Fibroblast of lung (primary cell): ENCODE data around the gene COPG1. TPM values are rescaled to one million over a fixed set of nuclear protein-coding genes. Genes with fewer than 3 reads are reported as not detected.
"Not testable (repeated sequence)": the region's sequence is repeated elsewhere in the genome, so short reads cannot be mapped to it uniquely, and the experiment has no call there.

Experiments used
- DNase-seq, 2 donors: peaks; one replicate each; pipeline versions ENCODE4 v3.0.0 to v3.0.0-alpha.2; 2010; ENCODE audit warnings: low read depth in 2 of 2
- H2AFZ ChIP-seq: 2 replicates; pipeline ENCODE4 v1.5.1; 2012; ENCODE audit warnings: low read length, control low read depth, inconsistent platforms
- H3K27ac ChIP-seq: 2 replicates; pipeline ENCODE4 v1.5.1; 2011; ENCODE audit warnings: low read length, control low read depth; ENCODE audit not compliant: insufficient read depth
- H3K27me3 ChIP-seq: 2 replicates; pipeline ENCODE4 v1.5.1; 2011; ENCODE audit warnings: mild to moderate bottlenecking, low read length; ENCODE audit not compliant: control insufficient read depth, insufficient read depth
- H3K36me3 ChIP-seq: 2 replicates; pipeline ENCODE4 v1.5.1; 2011; ENCODE audit warnings: low read length; ENCODE audit not compliant: control insufficient read depth, insufficient read depth
- H3K4me1 ChIP-seq: 2 replicates; pipeline ENCODE4 v1.5.1; 2011; ENCODE audit warnings: low read length; ENCODE audit not compliant: control insufficient read depth, insufficient read depth; ENCODE audit errors: extremely low read depth
- H3K4me2 ChIP-seq: 2 replicates; pipeline ENCODE4 v1.5.1; 2011; ENCODE audit warnings: low read length, control low read depth; ENCODE audit not compliant: insufficient read depth; ENCODE audit errors: extremely low read depth
- H3K4me3 ChIP-seq, 4 experiments: fragments of 200-600 bp in 1 of 4; sonication (generic) in 1 of 4; replicated peaks in 1 of 4; 2 replicates each; pipeline ENCODE4 v1.5.1; 2011 to 2016; ENCODE audit warnings: low read length in 4 of 4, low read depth in 3 of 4, mild to moderate bottlenecking in 3 of 4, control low read depth in 2 of 4, inconsistent platforms in 1 of 4, mixed read lengths in 1 of 4; ENCODE audit not compliant: insufficient read depth in 1 of 4; ENCODE audit errors: control extremely low read depth in 1 of 4
- H3K79me2 ChIP-seq: 2 replicates; pipeline ENCODE4 v1.5.1; 2012; ENCODE audit warnings: mild to moderate bottlenecking, low read length, inconsistent platforms; ENCODE audit not compliant: control insufficient read depth, insufficient read depth
- H3K9ac ChIP-seq: 2 replicates; pipeline ENCODE4 v1.5.1; 2011; ENCODE audit warnings: mild to moderate bottlenecking, low read length, control low read depth; ENCODE audit not compliant: insufficient read depth
- H3K9me3 ChIP-seq: 2 replicates; pipeline ENCODE4 v1.5.1; 2012; ENCODE audit warnings: low read depth, low read length; ENCODE audit not compliant: control insufficient read depth, insufficient read depth
- H4K20me1 ChIP-seq: 2 replicates; pipeline ENCODE4 v1.5.1; 2011; ENCODE audit warnings: low read length; ENCODE audit not compliant: control insufficient read depth, insufficient read depth; ENCODE audit errors: extremely low read depth
- CTCF ChIP-seq, 2 donors: IDR thresholded peaks in 1 of 2; conservative IDR thresholded peaks in 1 of 2; 1 replicate in 1 of 2; 2 replicates in 1 of 2; pipeline ENCODE4 v1.5.1; 2011 to 2012; ENCODE audit warnings: low read length in 2 of 2, control low read depth in 1 of 2, inconsistent platforms in 1 of 2, low read depth in 1 of 2, mild to moderate bottlenecking in 1 of 2
- EZH2 ChIP-seq: IDR thresholded peaks from 2 replicates; pipeline ENCODE4 v1.5.1; 2012; ENCODE audit warnings: low read length, control low read depth, mild to moderate bottlenecking; ENCODE audit errors: missing control alignments
- polyA plus RNA-seq, 2 donors: library from polyadenylated mRNA; depleted of rRNA in 1 of 2; stranded (reverse) in 1 of 2; unstranded in 1 of 2; fragments of >200 nt; gene quantifications; 2 replicates each; pipeline ENCODE4 v1.2.1, GENCODE V29; 2011 to 2012; ENCODE audit warnings: missing spikeins in 1 of 2
- total RNA-seq: library from RNA; depleted of rRNA; stranded (reverse); fragments of >200 nt; gene quantifications from 2 replicates; pipeline ENCODE4 v1.2.1, GENCODE V29; 2014

COPG1 gene
- total and polyA plus RNA-seq, 2 donors (not counting 1 experiment from before 2014, with no cell fraction given): 257 to 306 TPM

DNA sequence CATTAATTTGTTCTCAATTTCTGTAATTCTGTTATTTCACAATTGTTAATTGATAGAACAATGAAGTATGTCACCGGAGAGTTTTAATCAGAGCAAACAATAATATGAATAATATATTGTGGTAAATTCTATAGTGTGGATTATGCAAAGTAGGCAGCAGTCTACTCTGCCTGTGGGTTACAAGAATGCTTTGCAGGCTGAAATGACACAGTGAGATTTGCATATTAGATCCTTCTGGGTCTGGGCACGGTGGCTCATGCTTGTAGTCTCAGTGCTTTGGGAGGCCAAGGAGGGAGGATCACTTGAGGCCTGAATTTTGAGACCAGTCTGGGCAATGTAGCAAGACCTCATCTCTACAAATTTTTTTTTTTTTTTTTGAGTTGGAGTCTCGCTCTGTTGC is 12.5 kb downstream of the COPG1 start:
- Histone ChIP-seq H3K9me3 (no peaks in the 10 kb centered on the region), H3K27ac (no peak overlapping the region), H4K20me1 (peaks cover 2% of the 10 kb centered on the region), H3K79me2 (peaks cover 6% of the 10 kb centered on the region), H3K9ac (no peak overlapping the region), H3K4me3 (no peak overlapping the region), H2AFZ (no peak overlapping the region), H3K27me3 (no peaks in the 10 kb centered on the region), H3K36me3 (peaks cover 57% of the 10 kb centered on the region), H3K4me1 (peaks cover 3% of the 10 kb centered on the region), H3K4me2 (no peak overlapping the region)
- DNase-seq: no peak
- TF ChIP-seq CTCF (conservative IDR thresholded peaks at IDR 0.05 in 1 of 2, IDR thresholded peaks at IDR 0.05 in 1 of 2; ENCODE audit: low read depth in 1 of 2, low read length in 2 of 2) (no peak), EZH2 (no peak)

DNA sequence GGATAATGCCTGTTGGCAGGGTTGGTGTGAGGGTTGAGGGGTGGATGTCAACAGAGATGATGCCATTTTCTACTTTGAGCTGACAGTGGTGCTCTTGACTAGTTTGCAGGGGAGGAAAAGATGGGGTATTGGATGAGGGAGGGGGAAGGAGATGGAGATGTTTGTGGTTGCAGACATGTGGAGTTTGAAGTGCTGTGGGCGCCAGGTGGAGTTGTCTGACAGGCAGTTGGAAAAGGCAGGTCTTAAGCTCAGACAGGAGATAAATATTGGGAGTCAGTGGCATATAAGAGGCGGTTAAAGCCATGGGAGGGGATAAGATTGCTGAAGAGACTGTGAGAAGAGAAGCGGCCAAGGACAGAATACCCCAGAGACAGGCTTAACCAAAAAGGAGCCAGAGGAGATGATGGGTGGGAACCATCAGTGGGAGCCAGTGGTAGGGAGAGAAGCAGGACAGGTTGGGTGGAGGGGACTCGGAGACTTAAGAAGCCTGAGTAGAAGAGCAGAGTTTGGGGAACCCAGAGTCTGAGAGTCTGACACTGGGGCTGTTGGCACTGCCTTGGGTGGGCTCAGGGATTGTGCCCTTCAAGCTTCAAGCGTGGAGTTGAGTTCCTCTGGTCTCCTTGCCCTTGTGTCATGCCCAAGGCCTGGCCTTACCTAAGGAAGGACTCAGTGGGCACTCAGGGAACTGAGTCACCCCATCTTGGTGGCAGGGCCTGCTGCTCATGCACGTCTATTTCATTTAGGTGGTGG is 13.9 kb downstream of the COPG1 start:
- DNase-seq: no peak
- H3K4me2 ChIP-seq: no peak overlapping the region
- no peak overlapping the region for H2AFZ ChIP-seq
- TF ChIP-seq EZH2 (no peak), CTCF (conservative IDR thresholded peaks at IDR 0.05 in 1 of 2, IDR thresholded peaks at IDR 0.05 in 1 of 2; ENCODE audit: low read depth in 1 of 2, low read length in 2 of 2) (no peak)
- H3K79me2 ChIP-seq: peaks cover 3% of the 10 kb centered on the region
- H3K27ac ChIP-seq: no peak overlapping the region
- H3K9ac ChIP-seq: no peak overlapping the region
- H3K9me3 ChIP-seq: no peaks in the 10 kb centered on the region
- H3K27me3 ChIP-seq: no peaks in the 10 kb centered on the region
- H4K20me1 ChIP-seq: peaks cover 2% of the 10 kb centered on the region
- H3K4me1 ChIP-seq: peaks cover 3% of the 10 kb centered on the region
- H3K36me3 ChIP-seq: peaks cover 52% of the 10 kb centered on the region
- H3K4me3 ChIP-seq: no peak overlapping the region

DNA sequence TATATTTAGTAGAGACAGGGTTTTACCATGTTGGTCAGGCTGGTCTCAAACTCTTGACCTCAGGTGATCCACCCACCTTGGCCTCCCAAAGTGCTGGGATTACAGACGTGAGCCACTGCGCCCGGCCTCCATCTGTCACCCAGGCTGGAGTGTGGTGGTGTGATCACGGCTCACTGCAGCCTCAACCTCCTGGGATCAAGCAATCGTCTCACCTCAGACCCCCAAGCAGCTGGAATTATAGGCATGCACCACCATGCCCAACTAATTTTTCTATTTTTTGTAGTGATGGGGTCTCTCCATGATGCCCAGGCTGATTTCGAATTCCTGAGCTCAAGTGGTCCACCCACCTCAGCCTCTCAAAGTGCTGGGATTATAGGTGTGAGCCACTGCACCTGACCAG is 15.6 kb downstream of the COPG1 start:
- H3K27me3 ChIP-seq, H3K9ac ChIP-seq, H3K4me3 ChIP-seq, H3K27ac ChIP-seq, H4K20me1 ChIP-seq, H3K9me3 ChIP-seq, H3K79me2 ChIP-seq, H2AFZ ChIP-seq, H3K4me2 ChIP-seq, H3K4me1 ChIP-seq, DNase-seq: not testable (repeated sequence)
- peaks cover 50% of the 10 kb centered on the region for H3K36me3 ChIP-seq
